GM12872 (cell line): ENCODE results near the gene IRF6.

ENCODE experiments used
- TF ChIP-seq, protein P1 (sequence below): IDR thresholded peaks from 3 replicates; pipeline ENCODE4 v1.5.1; 2011; ENCODE audit warnings: low read depth, mild to moderate bottlenecking, low read length, moderate library complexity; ENCODE audit not compliant: insufficient read depth

IRF6 gene

DNA sequence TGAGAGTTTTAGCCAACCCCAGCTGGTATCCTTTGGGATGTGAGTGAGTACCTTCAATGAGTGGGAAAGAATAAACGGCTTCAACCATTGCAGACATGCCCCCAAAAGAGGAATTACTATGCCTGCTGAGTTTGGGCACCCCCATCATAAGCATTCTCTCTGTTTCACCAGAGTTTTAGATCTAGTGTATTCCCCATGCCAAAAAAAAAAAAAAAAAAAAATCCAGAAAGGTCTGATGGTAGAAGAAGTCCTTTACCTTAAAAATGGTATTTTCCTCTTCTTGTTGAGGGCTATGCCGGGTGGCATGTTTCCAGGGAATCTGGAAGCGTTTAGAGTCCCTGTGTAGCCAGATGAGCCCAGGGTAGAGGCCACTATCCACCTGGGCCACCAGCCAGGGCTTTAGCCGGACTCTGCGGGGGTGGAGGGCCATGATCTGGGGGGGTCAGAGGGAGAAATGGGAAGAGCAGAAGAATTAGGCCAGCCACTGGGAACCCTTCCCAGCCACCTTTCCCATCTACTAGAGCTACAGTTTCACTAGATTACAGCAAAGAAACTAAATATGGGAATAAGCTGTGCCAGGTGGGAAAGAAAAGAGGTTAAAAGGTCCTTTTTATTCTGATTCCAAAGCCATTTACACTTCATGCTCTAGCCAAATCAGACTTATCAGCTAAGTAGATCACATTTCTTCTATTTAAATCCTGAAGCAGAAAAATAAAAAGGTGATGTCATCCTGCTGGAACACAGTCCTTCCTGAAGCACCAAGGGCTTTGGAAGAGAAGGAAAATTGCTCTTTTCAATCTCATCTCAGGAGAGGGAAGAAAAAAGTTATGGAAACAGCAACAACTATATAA, 4.7 kb downstream of the IRF6 start:
- TF ChIP-seq, protein P1, sequence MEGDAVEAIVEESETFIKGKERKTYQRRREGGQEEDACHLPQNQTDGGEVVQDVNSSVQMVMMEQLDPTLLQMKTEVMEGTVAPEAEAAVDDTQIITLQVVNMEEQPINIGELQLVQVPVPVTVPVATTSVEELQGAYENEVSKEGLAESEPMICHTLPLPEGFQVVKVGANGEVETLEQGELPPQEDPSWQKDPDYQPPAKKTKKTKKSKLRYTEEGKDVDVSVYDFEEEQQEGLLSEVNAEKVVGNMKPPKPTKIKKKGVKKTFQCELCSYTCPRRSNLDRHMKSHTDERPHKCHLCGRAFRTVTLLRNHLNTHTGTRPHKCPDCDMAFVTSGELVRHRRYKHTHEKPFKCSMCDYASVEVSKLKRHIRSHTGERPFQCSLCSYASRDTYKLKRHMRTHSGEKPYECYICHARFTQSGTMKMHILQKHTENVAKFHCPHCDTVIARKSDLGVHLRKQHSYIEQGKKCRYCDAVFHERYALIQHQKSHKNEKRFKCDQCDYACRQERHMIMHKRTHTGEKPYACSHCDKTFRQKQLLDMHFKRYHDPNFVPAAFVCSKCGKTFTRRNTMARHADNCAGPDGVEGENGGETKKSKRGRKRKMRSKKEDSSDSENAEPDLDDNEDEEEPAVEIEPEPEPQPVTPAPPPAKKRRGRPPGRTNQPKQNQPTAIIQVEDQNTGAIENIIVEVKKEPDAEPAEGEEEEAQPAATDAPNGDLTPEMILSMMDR, result no peak

DNA sequence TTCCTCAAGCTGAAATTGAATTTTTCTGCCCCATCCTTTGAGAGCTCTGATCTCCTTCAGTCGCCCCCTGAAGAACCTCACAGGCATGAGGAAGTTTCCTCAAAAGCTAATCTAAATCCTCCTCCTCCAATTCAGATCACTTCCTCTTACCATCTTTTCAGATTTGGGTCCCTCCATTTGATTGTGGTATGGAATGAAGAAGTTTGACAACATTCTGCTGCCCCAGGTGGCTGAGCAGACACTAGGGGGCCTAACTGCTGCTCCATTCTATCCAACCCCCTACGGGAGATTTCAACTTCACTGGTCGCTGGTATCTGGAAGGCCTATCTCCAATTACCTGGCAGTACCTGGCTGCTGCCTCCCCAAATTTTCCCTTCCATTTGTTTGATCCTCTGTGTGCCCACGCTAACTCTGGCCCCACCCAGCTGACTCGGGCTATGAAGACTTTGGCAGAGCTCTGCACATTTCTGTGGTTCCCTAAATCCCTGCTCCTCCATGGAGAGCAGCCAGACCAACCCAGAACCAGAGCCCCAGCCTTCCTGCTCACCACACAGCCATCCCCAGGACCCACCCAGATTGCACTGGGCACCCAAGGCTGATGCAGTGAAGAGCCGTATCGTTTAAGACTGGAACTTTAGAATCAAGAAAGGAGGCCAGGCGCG, 7.8 kb downstream of the IRF6 start:
- TF ChIP-seq, protein P1, result peak; percentile 25; the same call in 1 of the 3 replicates

DNA sequence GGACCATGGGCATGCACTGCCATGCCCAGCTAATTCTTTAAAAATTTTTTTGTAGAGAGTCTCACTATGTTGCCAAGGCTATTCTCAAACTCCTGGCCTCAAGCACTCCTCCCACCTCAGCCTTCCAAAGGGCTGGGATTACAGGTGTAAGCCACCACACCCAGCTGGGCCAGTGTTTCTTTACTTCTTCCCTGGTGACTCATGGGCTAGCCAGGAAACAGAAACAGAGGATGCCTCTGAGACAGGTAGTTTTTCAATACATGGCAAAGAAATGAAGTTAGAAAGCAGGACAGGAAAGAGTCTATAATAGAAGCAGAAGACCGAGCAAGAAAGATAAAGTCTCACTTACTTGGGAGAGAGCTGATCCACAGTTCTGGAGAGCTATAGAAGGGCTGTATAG, 14.0 kb downstream of the IRF6 start:
- TF ChIP-seq, protein P1, result no peak

DNA sequence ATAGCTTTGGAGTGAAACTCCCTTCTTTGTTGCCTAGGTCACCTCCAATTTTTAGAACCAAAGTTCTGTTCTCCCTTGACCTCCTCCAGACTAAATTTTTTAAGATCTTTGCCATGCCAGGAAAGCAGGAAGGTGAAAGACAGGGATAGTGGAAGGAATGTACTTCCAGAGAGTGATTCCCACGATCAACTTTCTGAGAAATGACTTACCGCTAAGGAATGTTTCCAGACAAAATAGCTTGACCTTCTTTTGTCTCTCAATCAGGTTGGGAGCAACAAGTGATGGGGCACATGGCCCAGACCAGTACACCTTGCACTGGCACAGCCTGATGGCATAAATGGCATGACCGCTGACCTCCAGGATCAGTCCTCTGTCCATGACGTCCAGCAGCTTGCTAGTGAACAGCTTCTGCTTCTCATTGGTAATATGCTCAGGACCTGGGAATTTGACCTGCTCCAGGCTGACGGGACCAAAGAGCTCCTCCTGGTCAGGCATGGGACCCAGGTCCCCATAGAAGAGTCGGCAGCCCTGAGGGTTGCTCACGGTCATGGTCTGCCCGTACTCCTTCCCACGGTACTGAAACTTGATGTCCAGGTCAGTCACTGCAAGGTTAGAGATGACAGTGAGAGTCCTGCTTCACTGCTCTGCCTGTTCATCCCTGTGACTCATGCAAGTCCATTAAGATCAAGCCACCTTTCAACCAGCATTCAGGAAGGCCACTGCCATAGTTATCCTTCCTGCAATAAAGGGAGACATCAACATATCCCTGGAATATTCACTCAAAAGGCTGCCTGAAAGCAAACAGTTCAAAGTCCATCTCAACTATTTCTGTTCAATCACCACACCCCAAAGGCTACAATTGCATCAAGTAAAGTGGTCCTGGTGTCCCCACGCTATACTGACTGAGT, 15.4 kb downstream of the IRF6 start:
- TF ChIP-seq, protein P1, result no peak

DNA sequence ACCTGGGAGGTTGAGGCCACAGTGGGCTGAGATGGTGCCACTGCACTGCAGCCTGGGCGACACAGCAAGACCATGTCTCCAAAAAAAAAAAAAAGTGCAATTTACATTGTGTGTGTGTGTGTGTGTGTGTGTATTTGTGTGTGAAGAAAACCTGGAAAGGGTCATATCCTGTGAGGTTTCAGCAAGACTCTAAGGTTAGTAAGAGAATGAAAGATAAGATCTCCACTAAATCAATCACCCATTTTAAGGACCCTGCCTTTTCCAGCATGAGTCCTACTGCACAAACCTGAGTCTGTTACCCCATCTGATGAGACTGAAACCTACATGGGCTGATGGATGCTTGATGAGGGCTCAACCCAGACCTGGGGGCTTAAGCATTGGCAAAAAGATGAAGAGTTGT, 16.7 kb downstream of the IRF6 start:
- TF ChIP-seq, protein P1, result no peak

DNA sequence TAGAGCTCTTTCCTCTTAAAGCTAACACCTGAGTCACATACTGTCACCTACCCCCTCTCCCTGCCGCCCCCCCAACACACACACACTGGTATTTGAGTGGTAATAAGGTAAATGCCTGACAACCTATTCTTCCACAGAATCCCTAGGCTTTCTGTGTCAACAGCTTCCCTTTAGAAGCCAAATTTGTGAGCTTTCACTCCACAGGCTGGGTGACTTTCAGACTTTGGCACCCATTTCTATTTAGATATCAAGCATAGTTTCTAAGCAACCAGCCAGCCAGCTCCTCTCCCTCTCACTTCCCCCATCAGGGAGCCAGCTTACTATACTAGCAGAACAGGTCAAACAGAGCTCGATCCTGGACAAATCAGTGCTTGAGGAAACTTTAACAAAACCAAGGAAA, 18.4 kb downstream of the IRF6 start:
- TF ChIP-seq, protein P1, result no peak

DNA sequence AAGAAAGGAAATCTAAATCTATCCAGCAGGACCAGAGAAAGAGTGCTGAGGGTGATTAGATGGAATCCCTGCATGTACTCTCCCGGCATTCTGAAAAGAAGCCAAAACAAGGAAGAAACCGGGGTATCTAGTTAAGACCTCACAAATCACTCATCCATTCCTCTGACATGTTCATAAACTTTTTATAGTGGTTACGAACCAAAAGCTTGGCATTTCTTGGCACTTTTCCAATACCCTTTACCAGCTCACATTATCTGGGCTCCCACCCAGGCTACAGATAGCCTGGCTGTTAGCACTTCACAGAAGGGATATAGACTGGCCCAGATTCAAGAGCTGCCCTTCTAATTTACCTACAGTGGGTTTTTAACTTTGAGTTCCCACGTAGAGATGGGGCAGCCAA, 19.8 kb downstream of the IRF6 start:
- TF ChIP-seq, protein P1, result no peak
